Neutrophil (primary cell): ENCODE measurements around the gene PAM.

Source experiments
- H3K27ac ChIP-seq: fragments of 200-600 bp; sonication (generic); 2 replicates; pipeline ENCODE4 v1.5.1; 2016; ENCODE audit warnings: mild to moderate bottlenecking, moderate library complexity
- H3K27me3 ChIP-seq: fragments of 200-600 bp; sonication (generic); 2 replicates; pipeline ENCODE4 v1.6.0; 2016; ENCODE audit warnings: mild to moderate bottlenecking
- H3K36me3 ChIP-seq: fragments of 200-600 bp; sonication (generic); 2 replicates; pipeline ENCODE4 v1.5.1; 2017
- H3K4me1 ChIP-seq, 2 experiments: fragments of 200-600 bp in 1 of 2; sonication (generic) in 1 of 2; 1 replicate in 1 of 2; 2 replicates in 1 of 2; pipeline versions ENCODE4 v1.5.1 to v1.6.1; 2013 to 2016; ENCODE audit warnings: low read depth in 1 of 2, low read length in 1 of 2, mild to moderate bottlenecking in 1 of 2, moderate library complexity in 1 of 2; ENCODE audit not compliant: control insufficient read depth in 1 of 2, insufficient read depth in 1 of 2
- H3K4me3 ChIP-seq, 2 experiments: fragments of 200-600 bp in 1 of 2; sonication (generic) in 1 of 2; 1 replicate in 1 of 2; 2 replicates in 1 of 2; pipeline ENCODE4 v1.5.1; 2013 to 2016; ENCODE audit warnings: low read depth in 1 of 2, low read length in 1 of 2, mild to moderate bottlenecking in 1 of 2, moderate library complexity in 1 of 2
- H3K9me3 ChIP-seq: fragments of 200-600 bp; sonication (generic); 2 replicates; pipeline ENCODE4 v1.5.1; 2016
- TF ChIP-seq, protein P1 (sequence below): fragments of 200-600 bp; sonication (generic); IDR thresholded peaks from 2 replicates; pipeline ENCODE4 v1.5.1; 2016; ENCODE audit warnings: antibody characterized with exemption

PAM gene

DNA sequence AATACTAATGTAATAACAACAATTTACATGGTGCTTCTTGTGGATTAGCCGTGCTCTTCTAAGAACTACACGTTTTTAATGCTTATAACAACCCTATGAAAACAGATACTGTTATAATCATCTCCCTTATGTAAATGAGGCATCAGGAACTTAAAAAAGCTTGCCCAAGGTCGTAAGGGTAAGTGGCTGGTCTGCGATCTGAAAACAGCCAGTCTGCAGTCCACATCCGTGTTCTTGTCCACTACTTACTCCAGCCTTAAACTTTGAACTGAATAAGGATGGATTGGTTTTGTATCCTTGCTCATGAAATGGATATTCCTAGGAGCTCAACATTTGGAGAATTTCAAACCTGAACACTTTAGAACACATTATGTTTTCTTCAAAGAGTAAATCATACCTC is 26.7 kb downstream of the PAM start:
- Histone ChIP-seq H3K27ac (peak overlapping the region; percentile 73), H3K27me3 (no peaks in the 10 kb centered on the region), H3K4me3 (no peak overlapping the region), H3K9me3 (no peaks in the 10 kb centered on the region), H3K36me3 (no peaks in the 10 kb centered on the region), H3K4me1 (peaks cover 37 to 53% of the 10 kb centered on the region in 2 experiments)
- TF ChIP-seq, protein P1, sequence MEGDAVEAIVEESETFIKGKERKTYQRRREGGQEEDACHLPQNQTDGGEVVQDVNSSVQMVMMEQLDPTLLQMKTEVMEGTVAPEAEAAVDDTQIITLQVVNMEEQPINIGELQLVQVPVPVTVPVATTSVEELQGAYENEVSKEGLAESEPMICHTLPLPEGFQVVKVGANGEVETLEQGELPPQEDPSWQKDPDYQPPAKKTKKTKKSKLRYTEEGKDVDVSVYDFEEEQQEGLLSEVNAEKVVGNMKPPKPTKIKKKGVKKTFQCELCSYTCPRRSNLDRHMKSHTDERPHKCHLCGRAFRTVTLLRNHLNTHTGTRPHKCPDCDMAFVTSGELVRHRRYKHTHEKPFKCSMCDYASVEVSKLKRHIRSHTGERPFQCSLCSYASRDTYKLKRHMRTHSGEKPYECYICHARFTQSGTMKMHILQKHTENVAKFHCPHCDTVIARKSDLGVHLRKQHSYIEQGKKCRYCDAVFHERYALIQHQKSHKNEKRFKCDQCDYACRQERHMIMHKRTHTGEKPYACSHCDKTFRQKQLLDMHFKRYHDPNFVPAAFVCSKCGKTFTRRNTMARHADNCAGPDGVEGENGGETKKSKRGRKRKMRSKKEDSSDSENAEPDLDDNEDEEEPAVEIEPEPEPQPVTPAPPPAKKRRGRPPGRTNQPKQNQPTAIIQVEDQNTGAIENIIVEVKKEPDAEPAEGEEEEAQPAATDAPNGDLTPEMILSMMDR, result no peak

- TF ChIP-seq, protein P1, result no peak
- Histone ChIP-seq H3K27ac (peak overlapping the region; percentile 73), H3K9me3 (no peaks in the 10 kb centered on the region), H3K36me3 (no peaks in the 10 kb centered on the region), H3K4me3 (peak overlapping the region in 1 of 2 experiments; percentile 20), H3K27me3 (no peaks in the 10 kb centered on the region), H3K4me1 (peaks cover 37 to 53% of the 10 kb centered on the region in 2 experiments)
Observed at GRCh38 chr5:102782217-102782872, 27.2 kb downstream of the PAM start.

DNA sequence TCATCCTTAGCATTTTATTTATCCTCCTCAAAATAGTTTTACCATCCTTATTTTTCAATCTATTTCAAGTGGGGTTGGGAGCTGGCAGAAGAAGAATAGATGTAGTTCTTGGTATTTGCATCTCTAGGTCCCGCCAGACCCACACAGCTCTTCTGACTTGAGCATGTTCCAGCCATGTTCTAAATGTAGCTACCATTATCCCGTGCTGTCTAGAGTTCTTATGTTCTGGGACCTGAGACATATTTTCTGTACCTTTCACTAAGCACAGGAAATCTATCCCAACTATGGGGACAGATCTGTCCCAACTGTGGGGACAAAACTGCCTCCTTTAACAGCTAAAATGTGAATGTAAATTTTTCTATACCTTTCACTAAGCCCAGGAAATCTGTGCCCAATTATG is 32.0 kb downstream of the PAM start:
- Histone ChIP-seq H3K36me3 (no peaks in the 10 kb centered on the region), H3K4me1 (peaks cover 22 to 34% of the 10 kb centered on the region in 2 experiments), H3K4me3 (no peak overlapping the region), H3K27me3 (no peaks in the 10 kb centered on the region), H3K9me3 (no peaks in the 10 kb centered on the region), H3K27ac (no peak overlapping the region)
- TF ChIP-seq, protein P1, result no peak

DNA sequence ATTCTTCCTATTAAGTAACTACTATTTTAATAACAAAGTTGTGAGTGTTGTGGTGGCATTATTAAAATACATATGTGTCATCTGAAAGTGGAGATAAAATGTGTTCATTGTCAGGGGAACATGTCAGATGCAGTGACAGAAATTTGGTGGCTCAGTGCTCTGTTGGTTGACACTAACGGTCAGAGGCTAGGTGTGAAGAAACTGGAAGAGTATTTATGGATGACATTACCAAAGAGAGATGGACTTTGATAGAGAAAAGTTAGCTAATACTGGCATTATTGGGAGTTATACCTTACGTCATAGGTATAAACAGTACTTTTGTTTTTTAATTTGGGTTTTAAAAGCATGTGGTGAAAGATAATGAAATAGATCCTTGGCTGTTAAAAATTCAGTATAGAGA is 33.7 kb downstream of the PAM start:
- H3K27me3 ChIP-seq, result no peaks in the 10 kb centered on the region
- no peak overlapping the region for H3K4me3 ChIP-seq
- H3K4me1 ChIP-seq, result peaks cover 8 to 17% of the 10 kb centered on the region in 2 experiments
- no peaks in the 10 kb centered on the region for H3K36me3 ChIP-seq
- no peak overlapping the region for H3K27ac ChIP-seq
- H3K9me3 ChIP-seq, result no peaks in the 10 kb centered on the region
- TF ChIP-seq, protein P1, result no peak

- H3K9me3 ChIP-seq, result no peaks in the 10 kb centered on the region
- no peak overlapping the region for H3K27ac ChIP-seq
- H3K4me1 ChIP-seq, result peaks cover 8 to 16% of the 10 kb centered on the region in 2 experiments
- no peaks in the 10 kb centered on the region for H3K36me3 ChIP-seq
- H3K4me3 ChIP-seq, result no peak overlapping the region
- TF ChIP-seq, protein P1, result no peak
- no peaks in the 10 kb centered on the region for H3K27me3 ChIP-seq
Observed at GRCh38 chr5:102789469-102789868, 34.4 kb downstream of the PAM start.
